Ovary (tissue), 9 donors: ENCODE data around the gene DTL. TPM values are rescaled to one million over a fixed set of nuclear protein-coding genes. Genes with fewer than 3 reads are reported as not detected.

Source experiments
- DNase-seq, 5 donors: peaks; one replicate each; pipeline ENCODE4 v3.0.0-alpha.2; 2019 to 2020
- H3K27ac ChIP-seq, 2 donors: fragments of 200-600 bp; one replicate each; pipeline versions ENCODE4 v1.5.1 to v1.8.0; 2019 to 2022
- H3K27me3 ChIP-seq: fragments of 200-600 bp; one replicate; pipeline ENCODE4 v1.8.0; 2022
- H3K36me3 ChIP-seq: fragments of 200-600 bp; sonication (generic); one replicate; pipeline ENCODE4 v1.5.1; 2019
- H3K4me1 ChIP-seq: one replicate; pipeline ENCODE4 v1.8.1; 2013; ENCODE audit warnings: mild to moderate bottlenecking, moderate library complexity; ENCODE audit not compliant: insufficient read depth
- H3K4me3 ChIP-seq: fragments of 200-600 bp; sonication (generic); one replicate; pipeline ENCODE4 v1.5.1; 2017
- H3K9me3 ChIP-seq, 2 donors: fragments of 200-600 bp in 1 of 2; sonication (generic) in 1 of 2; one replicate each; pipeline versions ENCODE4 v1.5.1 to v1.8.1; 2013 to 2019; ENCODE audit warnings: mild to moderate bottlenecking in 1 of 2, moderate library complexity in 1 of 2
- EP300 ChIP-seq: sonication (generic); formaldehyde crosslinking; IDR thresholded peaks from one replicate; pipeline ENCODE4 v1.6.1; 2017; ENCODE audit warnings: antibody characterized with exemption
- POLR2A ChIP-seq: fragments of 450-650 bp; IDR thresholded peaks from one replicate; pipeline ENCODE4 v1.6.1; 2017; ENCODE audit warnings: antibody characterized with exemption, mild to moderate bottlenecking, moderate library complexity
- WGBS, 3 donors: extraction: QIAGEN DNeasy Blood & Tissue Kit in 1 of 3; methylation state at CpG; one replicate each; pipeline versions ENCODE4 v1.1.5 to v1.1.7; 2013 to 2017; 5-methylcytosine and 5-hydroxymethylcytosine counted together
- intact Hi-C, 4 donors: fragments of 100-400 bp; cut with DNase I; formaldehyde crosslinking; loops; one replicate each; pipeline versions ENCODE4 v1.11.0 to v1.15.1; 2022 to 2023
- polyA plus RNA-seq, 2 donors: library from polyadenylated mRNA; stranded (reverse); fragments of 200-250 nt in 1 of 2; fragments of 350-450 nt in 1 of 2; fragmentation: Illumina TruSeq in 1 of 2; extraction: RNeasy Lipid Tissue Mini Kit (QIAGEN cat#74804) in 1 of 2; gene quantifications; one replicate each; pipeline ENCODE4 v1.2.3, GENCODE V29; 2013 to 2014
- total RNA-seq, 7 donors: library from RNA; depleted of rRNA in 2 of 7; stranded (reverse); fragments of >200 nt in 2 of 7; fragmentation: NEBNext Ultra II Directional in 3 of 7; extraction: Animal tissue kit (Norgen Biotek cat#: 25700) in 3 of 7; gene quantifications; one replicate each; pipeline versions ENCODE4 v1.1.0 to v1.2.4, GENCODE V29; 2016 to 2023
- TF ChIP-seq, protein P1 (sequence below), 3 donors: fragments of 450-650 bp in 2 of 3; fragments of 200-600 bp in 1 of 3; IDR thresholded peaks; one replicate each; pipeline versions ENCODE4 v1.5.1 to v1.8.0; 2016 to 2022; ENCODE audit warnings: antibody characterized with exemption in 3 of 3, mild to moderate bottlenecking in 1 of 3
- donor health status: DM: no; HTN: no; CAD: no; lungs with moderate emphysema.
- donor health status: DM: no; HTN: no; CAD: no.
- donor health status: Bipolar disorder and iron deficiency.
- donor health status: DM: yes; HTN: yes; CAD: no.
- donor health status: DM: no; HTN: no; CAD: no.
- donor health status: DM: yes; HTN: yes; CAD: no.

DTL gene
- total and polyA plus RNA-seq, 9 donors, result 0.11 to 2.0 (median 0.96) TPM

DNA sequence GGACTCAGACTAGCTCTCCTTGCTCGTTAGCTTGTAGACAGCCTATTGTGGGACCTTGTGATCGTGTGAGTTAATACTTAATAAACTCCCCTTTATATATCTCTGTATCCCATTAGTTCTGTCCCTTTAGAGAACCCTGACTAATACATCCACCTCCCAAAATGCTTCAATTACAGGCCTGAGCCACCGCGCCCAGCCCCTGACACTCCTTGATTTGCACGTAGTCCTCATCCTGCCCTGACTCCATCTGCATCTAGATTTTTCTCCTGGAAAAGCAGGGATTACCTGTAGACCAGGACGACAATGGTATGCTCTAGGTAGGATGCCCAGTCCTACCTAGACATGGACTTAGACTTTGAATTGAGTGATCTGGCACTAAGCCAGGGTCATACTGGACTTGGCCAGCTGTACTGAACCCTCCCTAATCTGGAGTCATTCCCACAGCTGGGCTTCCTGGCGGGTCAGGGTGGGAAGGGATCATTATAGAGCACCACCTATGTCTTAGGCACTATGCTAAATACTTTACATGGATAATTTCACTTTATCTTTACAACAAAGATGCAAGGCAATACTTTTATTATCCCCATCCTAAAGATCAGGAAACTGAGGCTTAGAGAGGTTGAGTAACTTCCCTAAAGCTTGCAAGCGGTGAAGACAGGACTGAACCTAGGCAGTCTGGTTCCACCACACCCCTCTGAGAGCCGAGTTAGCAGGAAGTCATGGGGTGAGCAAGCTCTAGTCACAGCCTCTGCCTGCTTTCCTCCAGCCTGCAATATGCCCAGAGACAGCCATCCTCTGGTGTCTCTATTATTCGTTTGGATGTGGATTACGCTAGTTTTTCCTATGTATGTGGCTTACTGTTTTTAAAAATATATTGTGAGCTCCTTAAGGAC lies 89.4 kb downstream of the DTL start:
- no peak for DNase-seq
- no peaks in the 10 kb centered on the region for H3K27me3 ChIP-seq
- no peaks in the 10 kb centered on the region for H3K36me3 ChIP-seq
- WGBS, 3 donors, result 79 to 85% (median 80%) methylated on average over 11 of the region's 11 CpGs
- TF ChIP-seq POLR2A, result no peak
- no peak for TF ChIP-seq EP300
- TF ChIP-seq, protein P1, sequence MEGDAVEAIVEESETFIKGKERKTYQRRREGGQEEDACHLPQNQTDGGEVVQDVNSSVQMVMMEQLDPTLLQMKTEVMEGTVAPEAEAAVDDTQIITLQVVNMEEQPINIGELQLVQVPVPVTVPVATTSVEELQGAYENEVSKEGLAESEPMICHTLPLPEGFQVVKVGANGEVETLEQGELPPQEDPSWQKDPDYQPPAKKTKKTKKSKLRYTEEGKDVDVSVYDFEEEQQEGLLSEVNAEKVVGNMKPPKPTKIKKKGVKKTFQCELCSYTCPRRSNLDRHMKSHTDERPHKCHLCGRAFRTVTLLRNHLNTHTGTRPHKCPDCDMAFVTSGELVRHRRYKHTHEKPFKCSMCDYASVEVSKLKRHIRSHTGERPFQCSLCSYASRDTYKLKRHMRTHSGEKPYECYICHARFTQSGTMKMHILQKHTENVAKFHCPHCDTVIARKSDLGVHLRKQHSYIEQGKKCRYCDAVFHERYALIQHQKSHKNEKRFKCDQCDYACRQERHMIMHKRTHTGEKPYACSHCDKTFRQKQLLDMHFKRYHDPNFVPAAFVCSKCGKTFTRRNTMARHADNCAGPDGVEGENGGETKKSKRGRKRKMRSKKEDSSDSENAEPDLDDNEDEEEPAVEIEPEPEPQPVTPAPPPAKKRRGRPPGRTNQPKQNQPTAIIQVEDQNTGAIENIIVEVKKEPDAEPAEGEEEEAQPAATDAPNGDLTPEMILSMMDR (IDR thresholded peaks at IDR 0.05), result no peak
- H3K4me1 ChIP-seq, result no peaks in the 10 kb centered on the region
- H3K4me3 ChIP-seq, result no peak overlapping the region
- H3K9me3 ChIP-seq, result no peaks in the 10 kb centered on the region
- intact Hi-C loops, result no loop called here
- no peak overlapping the region for H3K27ac ChIP-seq

DNA sequence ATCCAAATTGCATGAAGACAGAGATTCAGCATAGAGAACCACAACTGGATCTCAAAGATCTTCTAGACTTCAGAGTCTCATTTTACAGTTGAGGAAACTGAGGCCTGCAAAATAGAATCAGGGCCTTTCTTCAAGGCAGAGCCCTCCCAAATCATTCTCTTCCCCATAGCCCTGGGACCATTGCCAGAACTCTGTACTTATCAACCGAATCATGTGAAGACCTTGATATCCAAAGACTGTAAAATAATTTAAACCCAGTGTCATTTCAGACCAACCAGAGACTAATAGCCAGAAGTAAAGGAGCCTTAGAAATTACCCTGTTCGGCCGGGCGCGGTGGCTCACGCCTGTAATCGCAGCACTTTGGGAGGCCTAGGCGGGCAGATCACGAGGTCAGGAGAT lies 90.1 kb downstream of the DTL start:
- H3K4me1 ChIP-seq, result no peaks in the 10 kb centered on the region
- no peaks in the 10 kb centered on the region for H3K36me3 ChIP-seq
- H3K4me3 ChIP-seq, result no peak overlapping the region
- H3K27me3 ChIP-seq, result no peaks in the 10 kb centered on the region
- no peak overlapping the region for H3K27ac ChIP-seq
- no peak for DNase-seq
- intact Hi-C loops, result no loop called here
- 91 to 92% (median 92%) methylated on average over 9 of the region's 9 CpGs for WGBS, 3 donors
- TF ChIP-seq, protein P1 (IDR thresholded peaks at IDR 0.05), result no peak
- TF ChIP-seq EP300 (no peak), POLR2A (no peak)
- no peaks in the 10 kb centered on the region for H3K9me3 ChIP-seq

DNA sequence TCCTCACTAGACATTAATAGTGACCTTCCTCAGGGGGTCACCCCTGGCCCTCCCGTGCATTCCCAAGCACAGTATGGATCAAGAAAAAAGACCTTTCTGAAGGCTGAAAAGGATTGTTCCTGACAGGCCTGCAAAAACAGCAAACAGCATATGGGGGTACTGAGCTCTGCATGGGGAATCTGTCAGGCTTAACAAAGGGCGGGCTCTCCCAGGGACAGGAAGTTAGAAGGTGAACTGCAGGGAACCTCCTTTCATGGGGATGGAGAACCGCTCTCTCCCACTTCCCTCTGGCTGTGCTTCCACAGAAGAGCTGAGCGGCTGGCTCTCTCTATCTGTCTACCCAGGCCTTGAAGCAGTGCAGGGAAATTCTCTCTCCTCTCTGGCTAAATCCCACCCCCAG lies 91.7 kb downstream of the DTL start:
- Histone ChIP-seq H3K9me3 (no peaks in the 10 kb centered on the region), H3K4me1 (no peaks in the 10 kb centered on the region), H3K27ac (no peak overlapping the region), H3K27me3 (no peaks in the 10 kb centered on the region), H3K4me3 (no peak overlapping the region), H3K36me3 (no peaks in the 10 kb centered on the region)
- WGBS, 3 donors, result 78 to 80% (median 79%) methylated on average over 4 of the region's 4 CpGs
- intact Hi-C loops, result no loop called here
- no peak for TF ChIP-seq EP300
- TF ChIP-seq, protein P1 (IDR thresholded peaks at IDR 0.05), result no peak
- no peak for TF ChIP-seq POLR2A
- DNase-seq, result no peak

DNA sequence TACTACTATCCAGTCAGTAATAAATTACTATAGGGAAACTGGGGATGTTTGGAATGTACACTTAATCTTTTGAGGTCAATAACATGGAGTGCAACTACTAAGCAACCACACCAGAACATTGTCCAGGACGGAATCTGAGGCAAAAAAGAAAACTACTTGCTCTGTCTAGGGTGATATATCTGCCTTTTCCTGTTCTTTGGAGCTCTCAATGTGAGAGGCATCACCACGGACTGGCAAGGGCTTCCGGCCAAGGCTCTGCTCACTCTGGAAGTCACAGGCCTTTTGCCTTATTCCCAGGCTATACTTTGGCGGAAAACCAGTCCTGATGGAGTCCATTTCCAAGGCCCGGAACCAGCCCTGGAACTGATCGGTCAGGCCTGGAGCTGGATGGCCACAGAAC lies 94.2 kb downstream of the DTL start:
- no peak for DNase-seq
- intact Hi-C loops, result no loop called here

More for the DNA sequence above, 94.2 kb downstream of the DTL start:
- Histone ChIP-seq H3K4me3 (no peak overlapping the region), H3K27me3 (no peaks in the 10 kb centered on the region), H3K36me3 (no peaks in the 10 kb centered on the region), H3K9me3 (no peaks in the 10 kb centered on the region), H3K27ac (no peak overlapping the region), H3K4me1 (no peaks in the 10 kb centered on the region)
- WGBS, 3 donors, result 91 to 93% (median 93%) methylated on average over 6 of the region's 6 CpGs
- TF ChIP-seq POLR2A (no peak), EP300 (no peak)
- TF ChIP-seq, protein P1 (IDR thresholded peaks at IDR 0.05), result no peak
